A549 treated with AZD9567 at 1 μM for 4 hours (cell line): Measurements from ENCODE around the gene TSGA10. TPM values are rescaled to one million over a fixed set of nuclear protein-coding genes. Genes with fewer than 3 reads are reported as not detected.

Source experiments
- total RNA-seq: library from RNA; stranded (reverse); fragments of 200-300 nt; extraction: Qiagen RNA extraction; gene quantifications from 5 replicates; pipeline ENCODE4 v1.2.3, GENCODE V29; 2022; ENCODE audit not compliant: insufficient read depth

The TSGA10 gene, protein sequence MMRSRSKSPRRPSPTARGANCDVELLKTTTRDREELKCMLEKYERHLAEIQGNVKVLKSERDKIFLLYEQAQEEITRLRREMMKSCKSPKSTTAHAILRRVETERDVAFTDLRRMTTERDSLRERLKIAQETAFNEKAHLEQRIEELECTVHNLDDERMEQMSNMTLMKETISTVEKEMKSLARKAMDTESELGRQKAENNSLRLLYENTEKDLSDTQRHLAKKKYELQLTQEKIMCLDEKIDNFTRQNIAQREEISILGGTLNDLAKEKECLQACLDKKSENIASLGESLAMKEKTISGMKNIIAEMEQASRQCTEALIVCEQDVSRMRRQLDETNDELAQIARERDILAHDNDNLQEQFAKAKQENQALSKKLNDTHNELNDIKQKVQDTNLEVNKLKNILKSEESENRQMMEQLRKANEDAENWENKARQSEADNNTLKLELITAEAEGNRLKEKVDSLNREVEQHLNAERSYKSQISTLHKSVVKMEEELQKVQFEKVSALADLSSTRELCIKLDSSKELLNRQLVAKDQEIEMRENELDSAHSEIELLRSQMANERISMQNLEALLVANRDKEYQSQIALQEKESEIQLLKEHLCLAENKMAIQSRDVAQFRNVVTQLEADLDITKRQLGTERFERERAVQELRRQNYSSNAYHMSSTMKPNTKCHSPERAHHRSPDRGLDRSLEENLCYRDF
- 2.3 to 6.0 TPM (median 4.5 TPM) in 5 replicates for total RNA-seq

DNA sequence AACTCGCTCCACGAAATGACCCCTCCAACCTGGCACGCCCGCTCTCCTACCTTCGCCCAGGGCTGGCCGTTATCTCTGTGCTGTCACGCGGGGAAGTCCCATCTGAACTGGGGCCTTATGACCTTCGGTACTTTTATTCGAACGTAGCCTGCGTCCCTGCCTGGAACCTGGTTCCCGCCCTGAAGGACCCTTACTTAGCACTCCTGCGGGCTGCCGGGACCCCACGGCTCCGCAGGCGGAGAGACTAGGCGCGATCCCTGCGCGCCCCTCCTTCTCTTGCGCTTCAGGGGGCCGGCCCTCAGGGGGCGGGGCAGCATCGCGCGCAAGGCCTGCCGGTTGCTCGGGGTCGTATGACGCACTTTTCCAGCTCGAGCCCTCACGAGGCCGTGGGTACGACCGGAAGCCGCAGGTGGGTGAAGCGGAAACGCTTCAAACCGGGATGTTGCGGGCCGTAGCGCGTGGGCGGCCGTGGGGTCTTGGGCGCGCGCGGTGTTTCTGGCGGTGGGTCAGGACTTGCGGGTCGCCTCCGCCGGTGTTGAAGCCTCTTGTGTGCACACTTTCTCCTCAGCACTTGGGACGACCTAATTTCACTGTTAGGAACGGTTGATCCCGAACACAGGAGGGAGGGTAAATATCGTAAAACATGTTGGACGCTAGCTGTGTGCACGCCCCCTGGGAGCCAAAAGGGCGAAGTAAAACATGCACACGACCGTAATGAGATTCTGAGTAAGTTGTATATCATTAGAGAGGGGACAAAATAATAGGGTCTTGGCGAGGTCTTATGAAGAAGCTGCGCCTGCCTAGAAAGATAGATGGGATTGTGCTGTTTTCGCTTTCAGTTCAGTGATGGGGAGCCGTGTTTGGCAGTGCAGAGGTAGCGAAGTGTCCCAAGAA, at the start of gene TSGA10, which contains the start of gene LIPT1:
TSS of gene TSGA10 (minus strand) at position 300 of the 894 bp plus-strand sequence. CDS start 45,503 bp downstream, outside the sequence.
TSS of gene LIPT1 (plus strand) at position 325 of the 894 bp plus-strand sequence. CDS start 6,991 bp downstream, outside the sequence.

DNA sequence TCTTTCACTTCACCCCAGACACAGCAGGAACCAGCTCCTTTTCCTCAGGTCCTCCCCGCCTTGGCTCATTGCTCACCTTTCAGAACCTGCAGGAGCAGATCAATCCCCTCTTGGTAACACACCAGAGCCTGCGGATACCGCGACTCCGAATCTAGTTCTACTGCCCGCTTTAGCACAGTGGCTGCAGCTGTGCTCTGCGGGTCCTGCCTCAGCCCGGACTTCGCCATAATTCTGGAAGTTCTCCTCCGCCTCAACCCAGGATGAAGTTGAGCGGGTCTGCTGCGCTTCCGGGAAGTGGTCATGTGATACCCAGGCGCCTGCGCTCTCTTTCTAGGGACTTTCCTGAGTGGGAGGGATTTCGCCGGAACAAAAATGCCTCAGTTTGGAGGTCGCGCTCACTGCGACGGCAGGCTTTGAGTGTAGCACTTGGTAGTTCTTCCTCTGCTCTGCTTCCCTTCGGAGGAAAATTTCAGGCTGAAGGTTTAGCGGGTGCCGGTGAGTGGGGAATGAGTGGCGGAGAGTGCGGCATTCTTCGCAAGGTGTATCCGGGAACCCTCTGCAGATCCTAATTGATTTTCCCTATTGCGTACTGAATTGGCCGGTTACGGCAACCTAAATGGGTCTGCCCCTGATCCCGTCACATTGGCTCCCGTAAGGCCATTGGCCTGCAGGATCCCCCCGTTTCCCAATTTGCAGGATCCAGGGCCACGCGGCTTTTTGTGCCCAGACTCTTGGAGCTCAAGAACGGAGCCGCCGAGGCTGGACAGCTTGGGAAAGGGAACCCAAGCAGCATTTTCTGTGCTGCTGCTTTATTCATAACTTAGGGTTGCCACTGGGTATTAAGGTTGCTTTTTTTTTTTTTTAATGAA, 26.2 kb upstream of the TSGA10 start, which contains the start of the genes MITD1 and MRPL30:
TSS of gene MITD1 (minus strand) at position 304 of the 869 bp plus-strand sequence. CDS start at position 227, 77 bp downstream.
TSS of gene MRPL30 (plus strand) at position 430 of the 869 bp plus-strand sequence. CDS start 5,020 bp downstream, outside the sequence.

DNA sequence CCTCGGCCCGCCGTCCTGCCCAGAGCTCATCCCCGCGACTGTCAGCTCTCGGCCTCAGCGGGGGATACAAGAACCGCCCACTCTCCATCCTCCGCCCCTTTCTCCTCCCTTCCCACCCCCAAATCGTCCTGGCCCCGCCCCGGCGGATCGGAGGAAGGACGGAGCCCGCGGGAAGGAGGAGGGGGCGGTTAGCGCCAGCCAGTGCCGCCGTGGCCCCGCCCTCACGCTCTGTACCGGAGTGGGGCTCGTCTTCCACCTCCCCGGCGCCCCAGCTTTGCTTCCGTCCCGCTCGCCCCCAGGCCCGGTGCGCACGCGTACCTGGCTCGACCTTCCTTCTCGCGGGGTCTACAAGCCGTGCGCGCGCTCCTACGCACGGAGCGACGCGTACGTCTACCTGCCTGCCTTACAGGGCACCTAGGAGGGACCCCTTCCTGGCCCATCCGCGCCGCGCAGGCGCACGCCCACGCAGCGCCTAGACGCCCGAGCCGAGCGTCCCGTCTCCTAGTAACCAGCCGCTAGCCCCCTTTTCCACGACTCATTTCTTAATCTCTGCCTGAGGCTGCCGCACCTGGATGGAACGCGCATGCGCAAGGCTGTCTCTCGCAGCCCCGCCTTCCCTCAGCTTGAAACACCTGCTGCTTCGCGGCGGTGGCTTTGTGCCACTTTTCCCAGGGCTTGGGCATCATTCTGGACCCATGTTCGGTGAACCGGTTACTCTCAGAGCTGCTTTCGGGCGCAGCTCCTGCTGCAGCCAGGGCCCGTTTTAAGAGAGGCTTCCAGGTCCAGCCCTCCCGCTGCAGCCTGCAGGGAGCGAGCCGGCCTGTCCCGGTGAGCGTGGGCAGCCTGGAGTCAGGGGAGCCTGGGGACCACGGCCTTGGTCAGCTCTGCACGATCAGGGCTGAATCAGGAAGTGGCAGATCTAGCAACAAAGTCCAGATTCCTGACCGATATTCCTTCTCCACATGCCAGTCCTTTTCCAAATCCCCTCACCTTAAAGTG, 13.3 kb downstream of the TSGA10 start, which contains the start of gene C2orf15:
TSS of gene C2orf15 (plus strand) at position 598 of the 999 bp plus-strand sequence. CDS start 8,852 bp downstream, outside the sequence.

Other genes starting within 250 kb of the TSGA10 start
- 0.66 to 3.1 TPM (median 2.9 TPM) in 5 replicates for gene CRACDL, start 218.7 kb downstream of the TSGA10 start, total RNA-seq
- gene C2orf15, start 13.2 kb downstream of the TSGA10 start, total RNA-seq, result 0.42 to 0.70 TPM (median 0.54 TPM) in 4 of 5 replicates, not detected in the other
- 3.5 to 4.2 TPM (median 4.0 TPM) in 5 replicates for gene LIPT1, start within 50 bp of the TSGA10 start, total RNA-seq
- 23.9 to 27.5 TPM (median 25.1 TPM) in 5 replicates for gene MITD1, start 26.1 kb upstream of the TSGA10 start, total RNA-seq
- gene MRPL30, start 26.2 kb upstream of the TSGA10 start, total RNA-seq, result 31.1 to 67.7 TPM (median 34.1 TPM) in 5 replicates
- gene LYG2, start 100.7 kb upstream of the TSGA10 start, total RNA-seq, result not detected in 5 replicates
- 1.7 to 2.4 TPM (median 1.9 TPM) in 4 of 5 replicates, not detected in the other for gene LYG1, start 146.3 kb upstream of the TSGA10 start, total RNA-seq
- gene TXNDC9, start 181.4 kb upstream of the TSGA10 start, total RNA-seq, result 38.3 to 55.0 TPM (median 43.4 TPM) in 5 replicates
- 54.9 to 80.0 TPM (median 55.3 TPM) in 5 replicates for gene EIF5B, start 182.4 kb upstream of the TSGA10 start, total RNA-seq